ENCODE results near the gene SEZ6.
"Not testable (repeated sequence)": the region's sequence is repeated elsewhere in the genome, so short reads cannot be mapped to it uniquely, and the experiment has no call there.

SEZ6 gene

GRCh38 chr17:28938552-28938951, 67.3 kb downstream of the SEZ6 start:
- DNase-seq (ENCODE audit: low read depth, low spot score) = no peak

GRCh38 chr17:28937044-28937729, 68.6 kb downstream of the SEZ6 start:
- no peak for DNase-seq (ENCODE audit: low read depth, low spot score)

- DNase-seq (ENCODE audit: low read depth, low spot score) = no peak
Observed at GRCh38 chr17:28935744-28936460, 69.9 kb downstream of the SEZ6 start.

- DNase-seq (ENCODE audit: low read depth, low spot score) = not testable (repeated sequence)
Observed at GRCh38 chr17:28934508-28934907, 71.3 kb downstream of the SEZ6 start.

- DNase-seq (ENCODE audit: low read depth, low spot score) = no peak
Observed at GRCh38 chr17:28929787-28930186, 76.0 kb downstream of the SEZ6 start.

- DNase-seq (ENCODE audit: low read depth, low spot score) = no peak
Observed at GRCh38 chr17:28928061-28928460, 77.8 kb downstream of the SEZ6 start.

- DNase-seq (ENCODE audit: low read depth, low spot score) = no peak
Observed at GRCh38 chr17:28926786-28927185, 79.0 kb downstream of the SEZ6 start.

- no peak for DNase-seq (ENCODE audit: low read depth, low spot score)
Observed at GRCh38 chr17:28926366-28926765, 79.5 kb downstream of the SEZ6 start.

GRCh38 chr17:28925912-28926365, 79.9 kb downstream of the SEZ6 start:
- no peak for DNase-seq (ENCODE audit: low read depth, low spot score)

GRCh38 chr17:28920201-28920600, 85.6 kb downstream of the SEZ6 start:
- DNase-seq (ENCODE audit: low read depth, low spot score) = no peak

- no peak for DNase-seq (ENCODE audit: low read depth, low spot score)
Observed at GRCh38 chr17:28918295-28918694, 87.5 kb downstream of the SEZ6 start.

GRCh38 chr17:28917465-28917864, 88.4 kb downstream of the SEZ6 start:
- no peak for DNase-seq (ENCODE audit: low read depth, low spot score)

- DNase-seq (ENCODE audit: low read depth, low spot score) = no peak
Observed at GRCh38 chr17:28917029-28917428, 88.8 kb downstream of the SEZ6 start.

- no peak for DNase-seq (ENCODE audit: low read depth, low spot score)
Observed at GRCh38 chr17:28916302-28916934, 89.4 kb downstream of the SEZ6 start.

- DNase-seq (ENCODE audit: low read depth, low spot score) = no peak
Observed at GRCh38 chr17:28912938-28913333, 92.9 kb downstream of the SEZ6 start.

GRCh38 chr17:28912281-28912937, 93.4 kb downstream of the SEZ6 start:
- DNase-seq (ENCODE audit: low read depth, low spot score) = no peak

GRCh38 chr17:28911411-28912045, 94.3 kb downstream of the SEZ6 start:
- DNase-seq (ENCODE audit: low read depth, low spot score) = no peak

GRCh38 chr17:28910534-28910933, 95.3 kb downstream of the SEZ6 start:
- DNase-seq (ENCODE audit: low read depth, low spot score) = no peak

- DNase-seq (ENCODE audit: low read depth, low spot score) = no peak
Observed at GRCh38 chr17:28908640-28909167, 97.1 kb downstream of the SEZ6 start.

- no peak for DNase-seq (ENCODE audit: low read depth, low spot score)
Observed at GRCh38 chr17:28907709-28908475, 97.9 kb downstream of the SEZ6 start.

Measured in brain pericyte (primary cell).